LNCaP clone FGC (cell line): ENCODE measurements around the gene NRIP3.
"Not testable (repeated sequence)": the region's sequence is repeated elsewhere in the genome, so short reads cannot be mapped to it uniquely, and the experiment has no call there.

Source experiments
- DNase-seq: peaks from one replicate; pipeline ENCODE4 v3.0.0-alpha.2; 2011; ENCODE audit warnings: low read depth
- H3K4me3 ChIP-seq: 2 replicates; pipeline ENCODE4 v1.5.1; 2011; ENCODE audit warnings: mild to moderate bottlenecking, low read depth, low read length, control low read depth
- CTCF ChIP-seq: IDR thresholded peaks from 2 replicates; pipeline ENCODE4 v1.5.1; 2012; ENCODE audit warnings: mild to moderate bottlenecking; ENCODE audit not compliant: control insufficient read depth, insufficient read depth; ENCODE audit errors: extremely low read depth

The NRIP3 gene

GRCh38 chr11:8997451-8997850, 6.3 kb downstream of the NRIP3 start:
- H3K4me3 ChIP-seq, result no peak overlapping the region
- TF ChIP-seq CTCF, result no peak
- no peak for DNase-seq

- no peak for DNase-seq
- TF ChIP-seq CTCF, result no peak
- H3K4me3 ChIP-seq, result no peak overlapping the region
Observed at GRCh38 chr11:8989453-8989852, 14.3 kb downstream of the NRIP3 start.

- DNase-seq, result no peak
- TF ChIP-seq CTCF, result no peak
- H3K4me3 ChIP-seq, result no peak overlapping the region
Observed at GRCh38 chr11:8988329-8989234, 15.2 kb downstream of the NRIP3 start.

- H3K4me3 ChIP-seq, result no peak overlapping the region
- DNase-seq, result no peak
- TF ChIP-seq CTCF, result no peak
Observed at GRCh38 chr11:8987446-8987845, 16.4 kb downstream of the NRIP3 start.

- not testable (repeated sequence) for DNase-seq, H3K4me3 ChIP-seq
Observed at GRCh38 chr11:8986772-8987171, 17.0 kb downstream of the NRIP3 start.

GRCh38 chr11:8985462-8985861, 18.3 kb downstream of the NRIP3 start:
- no peak for DNase-seq
- no peak overlapping the region for H3K4me3 ChIP-seq
- TF ChIP-seq CTCF, result no peak

GRCh38 chr11:8983552-8983951, 20.2 kb downstream of the NRIP3 start:
- DNase-seq, result no peak
- no peak for TF ChIP-seq CTCF
- H3K4me3 ChIP-seq, result no peak overlapping the region
